ENCODE data around the gene C19orf44. TPM values are rescaled to one million over a fixed set of nuclear protein-coding genes. Genes with fewer than 3 reads are reported as not detected.
A peak's percentile ranks its signal among the peaks of the same experiment; 100 is the strongest.

The C19orf44 gene
- total RNA-seq, 4 donors from 2014 or later: 2.7 to 7.4 (median 6.5) TPM

- no peaks in the 10 kb centered on the region for H3K27me3 ChIP-seq
- no peak for TF ChIP-seq POLR2A (IDR thresholded peaks at IDR 0.05)
- H3K4me1 ChIP-seq: peaks cover 38% of the 10 kb centered on the region
- DNase-seq (ENCODE audit: low spot score in 2 of 2): no peak
- H3K36me3 ChIP-seq: no peaks in the 10 kb centered on the region
- WGBS: 73% methylated on average over 10 of the region's 10 CpGs
- no peak overlapping the region for H3K4me3 ChIP-seq
- no peaks in the 10 kb centered on the region for H3K9me3 ChIP-seq
- H3K27ac ChIP-seq: no peak overlapping the region
Observed at GRCh38 chr19:16454351-16454918, 41.8 kb upstream of the C19orf44 start.

- no peak for TF ChIP-seq POLR2A (IDR thresholded peaks at IDR 0.05)
- TF ChIP-seq CTCF (IDR thresholded peaks at IDR 0.05): no peak
- TF ChIP-seq POLR2AphosphoS5 (IDR thresholded peaks at IDR 0.05): no peak
- no peak for TF ChIP-seq EP300 (IDR thresholded peaks at IDR 0.05)
Observed at GRCh38 chr19:16455489-16455888, 40.7 kb upstream of the C19orf44 start.

GRCh38 chr19:16456652-16457194 lies 39.5 kb upstream of the C19orf44 start:
- H3K27ac ChIP-seq: no peak overlapping the region
- WGBS: 47% methylated on average over 11 of the region's 11 CpGs
- peaks cover 47% of the 10 kb centered on the region for H3K4me1 ChIP-seq
- no peak overlapping the region for H3K4me3 ChIP-seq
- H3K27me3 ChIP-seq: no peaks in the 10 kb centered on the region
- H3K9me3 ChIP-seq: no peaks in the 10 kb centered on the region
- TF ChIP-seq EP300 (IDR thresholded peaks at IDR 0.05): no peak
- TF ChIP-seq CTCF (IDR thresholded peaks at IDR 0.05): no peak
- no peaks in the 10 kb centered on the region for H3K36me3 ChIP-seq
- no peak for DNase-seq (ENCODE audit: low spot score in 2 of 2)

More at GRCh38 chr19:16455489-16455888, 40.7 kb upstream of the C19orf44 start:
- Histone ChIP-seq H3K4me3 (no peak overlapping the region), H3K9me3 (no peaks in the 10 kb centered on the region), H3K4me1 (peaks cover 47% of the 10 kb centered on the region), H3K27ac (no peak overlapping the region), H3K36me3 (no peaks in the 10 kb centered on the region), H3K27me3 (no peaks in the 10 kb centered on the region)
- no peak for DNase-seq (ENCODE audit: low spot score in 2 of 2)
- WGBS: 98% methylated on average over 5 of the region's 5 CpGs

GRCh38 chr19:16457195-16457953 lies 38.8 kb upstream of the C19orf44 start:
- Histone ChIP-seq H3K4me3 (no peak overlapping the region), H3K9me3 (no peaks in the 10 kb centered on the region), H3K27ac (peak overlapping the region; percentile 3), H3K27me3 (no peaks in the 10 kb centered on the region), H3K36me3 (no peaks in the 10 kb centered on the region), H3K4me1 (peaks cover 47% of the 10 kb centered on the region)
- 7% methylated on average over 15 of the region's 16 CpGs for WGBS
- peak; percentile 74 to 84 for DNase-seq (ENCODE audit: low spot score in 2 of 2)
- TF ChIP-seq POLR2A (IDR thresholded peaks at IDR 0.05) (no peak), CTCF (IDR thresholded peaks at IDR 0.05) (no peak), POLR2AphosphoS5 (IDR thresholded peaks at IDR 0.05) (no peak), EP300 (IDR thresholded peaks at IDR 0.05) (no peak)

GRCh38 chr19:16457954-16458331 lies 38.3 kb upstream of the C19orf44 start:
- H3K36me3 ChIP-seq: no peaks in the 10 kb centered on the region
- no peak for TF ChIP-seq POLR2AphosphoS5 (IDR thresholded peaks at IDR 0.05)
- no peak for TF ChIP-seq EP300 (IDR thresholded peaks at IDR 0.05)
- no peak for TF ChIP-seq CTCF (IDR thresholded peaks at IDR 0.05)
- no peak for TF ChIP-seq POLR2A (IDR thresholded peaks at IDR 0.05)
- H3K4me1 ChIP-seq: peaks cover 49% of the 10 kb centered on the region
- H3K9me3 ChIP-seq: no peaks in the 10 kb centered on the region
- H3K27me3 ChIP-seq: no peaks in the 10 kb centered on the region
- WGBS: 48% methylated on average over 6 of the region's 8 CpGs
- no peak for DNase-seq (ENCODE audit: low spot score in 2 of 2)
- H3K4me3 ChIP-seq: no peak overlapping the region
- peak overlapping the region; percentile 3 for H3K27ac ChIP-seq

Data from suprapubic skin (tissue), 4 donors.